ENCODE measurements around the gene CAPN5. TPM values are rescaled to one million over a fixed set of nuclear protein-coding genes. Genes with fewer than 3 reads are reported as not detected.

CAPN5 gene
- total and polyA plus RNA-seq, 2 of the 13 experiments (the other 11 are each of a cell fraction or from before 2014, with no cell fraction given): 0.27 to 1.2 TPM

- TF ChIP-seq HNRNPLL (IDR thresholded peaks at IDR 0.05; ENCODE audit: low read depth, low read length, poor library complexity, severe bottlenecking) (no peak), HNRNPL (IDR thresholded peaks at IDR 0.05; ENCODE audit: low read depth, low read length) (0 out of 2 replicates have a peak, but pooled peaks have one; percentile 31), ZNF567 (CRISPR knock-in tag; IDR thresholded peaks at IDR 0.05; ENCODE audit: borderline replicate concordance) (no peak), ZIK1 (CRISPR knock-in tag; IDR thresholded peaks at IDR 0.05; ENCODE audit: borderline replicate concordance, low read depth) (no peak), REXO4 (CRISPR knock-in tag; IDR thresholded peaks at IDR 0.05; ENCODE audit: borderline replicate concordance) (no peak), ZNF335 (CRISPR knock-in tag; IDR thresholded peaks at IDR 0.05) (no peak), ATAD3A (CRISPR knock-in tag; IDR thresholded peaks at IDR 0.05) (no peak), ZSCAN12 (CRISPR knock-in tag; IDR thresholded peaks at IDR 0.05) (no peak), THAP7 (CRISPR knock-in tag; IDR thresholded peaks at IDR 0.05) (no peak), ZFY (CRISPR knock-in tag; IDR thresholded peaks at IDR 0.05) (0 out of 2 replicates have a peak, but pooled peaks have one; percentile 33), ZNF781 (CRISPR knock-in tag; IDR thresholded peaks at IDR 0.05; ENCODE audit: borderline replicate concordance, not compliant biosample characterization) (no peak), BORCS8-MEF2B (CRISPR knock-in tag; IDR thresholded peaks at IDR 0.05) (0 out of 2 replicates have a peak, but pooled peaks have one; percentile 32), ZNF687 (CRISPR knock-in tag; IDR thresholded peaks at IDR 0.05) (peak; percentile 41; the same call in 1 of the 2 replicates), AFF4 (CRISPR knock-in tag; IDR thresholded peaks at IDR 0.05) (no peak), RNF219 (CRISPR knock-in tag; IDR thresholded peaks at IDR 0.05) (no peak), ZNF607 (CRISPR knock-in tag; IDR thresholded peaks at IDR 0.05; ENCODE audit: borderline replicate concordance) (no peak), ZNF547 (CRISPR knock-in tag; IDR thresholded peaks at IDR 0.05) (no peak)
These were observed 15.4 kb downstream of the CAPN5 start (continued) for GRCh38 chr11:77081976-77082836.

All from HepG2 (cell line).